ENCODE measurements around the gene KCNJ1. TPM values are rescaled to one million over a fixed set of nuclear protein-coding genes. Genes with fewer than 3 reads are reported as not detected.

KCNJ1 gene
- total and polyA plus RNA-seq, 9 of the 15 experiments (the other 6 are each of a cell fraction or from before 2014, with no cell fraction given), result not detected

GRCh38 chr11:128902515-128903066 is 35.5 kb upstream of the KCNJ1 start (continued):
- no peak for TF ChIP-seq RREB1 (CRISPR knock-in tag; IDR thresholded peaks at IDR 0.05)
- TF ChIP-seq TFAM (CRISPR knock-in tag; conservative IDR thresholded peaks at IDR 0.05), result no peak
- TF ChIP-seq SREBF1 (IDR thresholded peaks at IDR 0.05; ENCODE audit: borderline replicate concordance, low read depth, low read length), result no peak
- no peak for TF ChIP-seq ESRRB (CRISPR knock-in tag; IDR thresholded peaks at IDR 0.05; ENCODE audit: borderline replicate concordance)
- no peak for TF ChIP-seq TAF15 (IDR thresholded peaks at IDR 0.05; ENCODE audit: low read depth, low read length)
- TF ChIP-seq ZBTB34 (CRISPR knock-in tag; IDR thresholded peaks at IDR 0.05), result no peak
